Neuronal stem cell (in vitro differentiated cells): ENCODE measurements around the gene DUSP1.

Source experiments
- DNase-seq: peaks from one replicate; pipeline ENCODE4 v3.0.0-alpha.2; 2013; ENCODE audit warnings: low spot score
- H2AFZ ChIP-seq: one replicate; pipeline ENCODE4 v1.6.1; 2013; ENCODE audit warnings: mild to moderate bottlenecking, low read length, inconsistent platforms
- H2AK5ac ChIP-seq: 2 replicates; pipeline ENCODE4 v1.6.1; 2013; ENCODE audit warnings: low read depth, mild to moderate bottlenecking, inconsistent platforms, low read length, moderate library complexity, mixed read lengths
- H2BK120ac ChIP-seq: 2 replicates; pipeline ENCODE4 v1.6.1; 2013; ENCODE audit warnings: low read depth, mild to moderate bottlenecking, inconsistent platforms, low read length, moderate library complexity, mixed read lengths
- H2BK12ac ChIP-seq: one replicate; pipeline ENCODE4 v1.6.1; 2013; ENCODE audit warnings: low read length, inconsistent platforms
- H2BK15ac ChIP-seq: 2 replicates; pipeline ENCODE4 v1.6.1; 2013; ENCODE audit warnings: mild to moderate bottlenecking, low read length, inconsistent platforms, mixed read lengths
- H2BK5ac ChIP-seq: one replicate; pipeline ENCODE4 v1.6.1; 2013; ENCODE audit warnings: inconsistent platforms, mild to moderate bottlenecking, low read length, moderate library complexity
- H3K14ac ChIP-seq: one replicate; pipeline ENCODE4 v1.6.1; 2013; ENCODE audit warnings: low read length, inconsistent platforms
- H3K18ac ChIP-seq: 2 replicates; pipeline ENCODE4 v1.6.1; 2013; ENCODE audit warnings: low read length, inconsistent platforms
- H3K23ac ChIP-seq: 2 replicates; pipeline ENCODE4 v1.6.1; 2013; ENCODE audit warnings: low read depth, mild to moderate bottlenecking, mixed read lengths, low read length, inconsistent platforms; ENCODE audit not compliant: poor library complexity
- H3K27ac ChIP-seq: replicated peaks from 3 replicates; pipeline ENCODE4 v1.5.1; 2013; ENCODE audit warnings: low read length, inconsistent platforms
- H3K27me3 ChIP-seq, 3 experiments: 2 replicates each; pipeline ENCODE4 v1.6.1; 2013; ENCODE audit warnings: low read length in 3 of 3, mild to moderate bottlenecking in 2 of 3, inconsistent platforms in 1 of 3, low read depth in 1 of 3, mixed read lengths in 1 of 3, moderate library complexity in 1 of 3; ENCODE audit not compliant: control insufficient read depth in 3 of 3, insufficient read depth in 3 of 3
- H3K36me3 ChIP-seq, 2 donors: replicated peaks in 1 of 2; 2 replicates each; pipeline ENCODE4 v1.6.1; 2013; ENCODE audit warnings: low read length in 2 of 2; ENCODE audit not compliant: control insufficient read depth in 2 of 2, insufficient read depth in 2 of 2
- H3K4ac ChIP-seq: 2 replicates; pipeline ENCODE4 v1.6.1; 2013; ENCODE audit warnings: inconsistent platforms, mild to moderate bottlenecking, low read length, moderate library complexity
- H3K4me1 ChIP-seq, 2 donors: 1 replicate in 1 of 2; 2 replicates in 1 of 2; pipeline ENCODE4 v1.6.1; 2013; ENCODE audit warnings: low read length in 2 of 2, low read depth in 1 of 2; ENCODE audit not compliant: control insufficient read depth in 2 of 2, insufficient read depth in 1 of 2
- H3K4me2 ChIP-seq: one replicate; pipeline ENCODE4 v1.6.1; 2013; ENCODE audit warnings: mild to moderate bottlenecking, low read length, inconsistent platforms; ENCODE audit not compliant: insufficient read depth, poor library complexity, severe bottlenecking
- H3K4me3 ChIP-seq, 2 donors: 2 replicates each; pipeline ENCODE4 v1.5.1; 2013; ENCODE audit warnings: low read length in 2 of 2, mild to moderate bottlenecking in 2 of 2, inconsistent platforms in 1 of 2, moderate library complexity in 1 of 2
- H3K79me1 ChIP-seq: one replicate; pipeline ENCODE4 v1.6.1; 2013; ENCODE audit warnings: low read depth, mild to moderate bottlenecking, inconsistent platforms, low read length, moderate library complexity
- H3K9ac ChIP-seq: one replicate; pipeline ENCODE4 v1.6.1; 2013; ENCODE audit warnings: mild to moderate bottlenecking, low read depth, low read length, inconsistent platforms; ENCODE audit not compliant: poor library complexity
- H3K9me3 ChIP-seq, 2 donors: replicated peaks in 1 of 2; 2 replicates each; pipeline versions ENCODE3 to v1.6.1; 2013; ENCODE audit warnings: low read length in 2 of 2, mild to moderate bottlenecking in 2 of 2, inconsistent platforms in 1 of 2, low read depth in 1 of 2, mixed read lengths in 1 of 2, moderate library complexity in 1 of 2; ENCODE audit not compliant: control insufficient read depth in 2 of 2, insufficient read depth in 1 of 2
- H4K8ac ChIP-seq: one replicate; pipeline ENCODE4 v1.6.1; 2013; ENCODE audit warnings: low read depth, mild to moderate bottlenecking, inconsistent platforms, low read length, moderate library complexity
- H4K91ac ChIP-seq: one replicate; pipeline ENCODE4 v1.6.1; 2013; ENCODE audit warnings: low read length, low read depth, mild to moderate bottlenecking, inconsistent platforms; ENCODE audit not compliant: poor library complexity
- WGBS, 2 donors: extraction: QIAGEN DNeasy Blood & Tissue Kit; methylation state at CpG; one replicate each; pipeline ENCODE4 v1.1.7; 2013; ENCODE audit warnings: missing lambda C conversion rate in 2 of 2, mixed read lengths in 1 of 2; ENCODE audit not compliant: insufficient read length in 2 of 2, insufficient replicate concordance in 1 of 2; ENCODE audit errors: extremely low coverage in 2 of 2; 5-methylcytosine and 5-hydroxymethylcytosine counted together

The DUSP1 gene

DNA sequence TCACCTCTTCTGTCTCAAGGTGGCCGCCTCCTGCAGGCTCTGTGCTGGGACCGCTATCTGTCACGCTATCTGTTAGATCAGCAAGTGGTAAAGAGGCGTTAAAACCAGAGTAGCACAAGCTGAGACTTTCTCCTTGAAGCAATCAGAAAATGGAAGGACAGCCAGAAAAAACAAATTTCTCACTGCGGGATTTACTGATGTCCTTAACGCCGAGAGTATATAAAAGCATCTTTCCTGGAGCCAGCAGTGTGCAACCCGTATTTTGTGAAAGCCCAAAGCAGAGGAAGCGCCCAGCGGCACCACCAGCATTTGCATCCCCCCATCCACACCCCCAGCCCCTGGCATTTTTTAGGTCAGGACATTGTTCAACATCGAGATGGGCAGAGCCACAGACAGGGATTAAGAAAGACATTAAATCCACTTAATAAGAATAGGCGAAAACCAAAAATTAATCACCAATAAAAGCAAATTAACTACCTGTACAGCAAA is 48.6 kb downstream of the DUSP1 start:
- Histone ChIP-seq H3K4ac (no peak overlapping the region), H3K23ac (no peak overlapping the region), H4K91ac (no peak overlapping the region), H2AK5ac (no peak overlapping the region), H3K18ac (no peak overlapping the region), H2BK12ac (no peak overlapping the region), H2BK120ac (no peak overlapping the region), H3K27ac (no peak overlapping the region), H3K27me3 (peaks cover 0 to 32% (median 3%) of the 10 kb centered on the region in 3 experiments), H3K14ac (no peak overlapping the region), H2AFZ (no peak overlapping the region), H3K4me2 (no peak overlapping the region), H2BK15ac (no peak overlapping the region), H3K9ac (no peak overlapping the region), H3K9me3 (peaks cover 0 to 2% of the 10 kb centered on the region in 2 donors), H2BK5ac (no peak overlapping the region), H3K36me3 (no peaks in the 10 kb centered on the region), H3K79me1 (no peaks in the 10 kb centered on the region), H3K4me1 (no peaks in the 10 kb centered on the region), H4K8ac (no peak overlapping the region), H3K4me3 (no peak overlapping the region)
- WGBS, 2 donors, result no CpG with 5 or more reads among the region's 12 CpGs
- no peak for DNase-seq

DNA sequence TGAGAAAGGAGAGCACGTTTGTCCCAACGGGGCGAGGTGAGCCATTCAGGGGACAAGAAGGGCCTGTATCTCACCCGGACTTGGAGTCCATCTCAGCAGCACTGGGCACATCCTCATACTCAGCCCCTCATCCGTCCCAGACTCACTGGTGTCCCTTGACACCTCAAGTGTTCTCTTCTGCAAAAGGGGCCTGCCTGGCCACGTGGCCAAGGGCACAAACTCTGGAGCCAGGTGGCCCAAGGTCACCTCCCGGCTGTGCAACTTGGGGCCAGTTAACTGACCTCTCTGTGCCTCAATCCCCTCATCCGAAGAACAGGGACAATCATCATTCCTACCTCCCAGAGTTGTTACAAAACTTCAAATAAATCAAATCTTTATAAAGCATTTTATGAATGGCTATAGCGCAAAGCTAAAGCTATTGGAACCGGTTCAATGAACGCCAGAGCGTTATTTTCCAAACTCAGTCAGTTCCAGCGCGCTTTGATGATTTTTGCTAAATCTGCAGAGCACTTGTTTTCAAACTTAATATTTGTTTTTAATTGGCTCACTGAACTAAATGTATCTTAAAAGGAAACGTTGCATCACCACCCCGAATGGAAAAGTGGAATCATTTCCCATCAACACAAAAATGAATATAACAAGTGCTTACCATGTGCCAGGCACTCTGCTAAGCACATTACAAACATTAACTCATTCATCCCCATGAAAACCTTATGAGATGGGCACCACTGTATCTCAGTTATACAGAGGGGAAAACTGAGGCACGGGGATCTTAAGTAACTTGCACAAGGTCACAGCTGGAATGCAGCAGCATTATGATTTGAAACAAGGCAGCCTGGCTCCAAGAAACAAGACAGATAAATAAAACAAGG is 49.3 kb downstream of the DUSP1 start:
- peaks cover 0 to 2% of the 10 kb centered on the region in 2 donors for H3K9me3 ChIP-seq
- H3K4me2 ChIP-seq, result no peak overlapping the region
- no peaks in the 10 kb centered on the region for H3K79me1 ChIP-seq
- H2AFZ ChIP-seq, result no peak overlapping the region
- no peak overlapping the region for H2BK5ac ChIP-seq
- no peak overlapping the region for H3K27ac ChIP-seq
- peaks cover 0 to 32% (median 6%) of the 10 kb centered on the region in 3 experiments for H3K27me3 ChIP-seq
- peak overlapping the region; percentile 17 for H2BK15ac ChIP-seq
- H3K36me3 ChIP-seq, result no peaks in the 10 kb centered on the region
- H3K14ac ChIP-seq, result no peak overlapping the region
- no peak overlapping the region for H2BK12ac ChIP-seq
- H3K4me3 ChIP-seq, result no peak overlapping the region
- WGBS, 2 donors, result no CpG with 5 or more reads among the region's 17 CpGs
- H3K4ac ChIP-seq, result no peak overlapping the region
- no peak for DNase-seq
- H4K91ac ChIP-seq, result no peak overlapping the region
- H4K8ac ChIP-seq, result no peak overlapping the region
- H2AK5ac ChIP-seq, result no peak overlapping the region
- H3K4me1 ChIP-seq, result peaks cover 0 to 2% of the 10 kb centered on the region in 2 donors
- H2BK120ac ChIP-seq, result no peak overlapping the region
- H3K9ac ChIP-seq, result no peak overlapping the region
- H3K23ac ChIP-seq, result no peak overlapping the region
- no peak overlapping the region for H3K18ac ChIP-seq

- WGBS, 2 donors, result no CpG with 5 or more reads among the region's 5 CpGs
- no peak overlapping the region for H3K23ac ChIP-seq
- no peak overlapping the region for H3K4me3 ChIP-seq
- H3K4ac ChIP-seq, result no peak overlapping the region
- H3K27me3 ChIP-seq, result peaks cover 0 to 32% (median 6%) of the 10 kb centered on the region in 3 experiments
- H3K36me3 ChIP-seq, result no peaks in the 10 kb centered on the region
- H3K4me1 ChIP-seq, result peaks cover 0 to 2% of the 10 kb centered on the region in 2 donors
- H3K4me2 ChIP-seq, result no peak overlapping the region
- no peak overlapping the region for H4K8ac ChIP-seq
- no peak overlapping the region for H3K27ac ChIP-seq
- no peak overlapping the region for H2AK5ac ChIP-seq
- H4K91ac ChIP-seq, result no peak overlapping the region
- no peak overlapping the region for H3K18ac ChIP-seq
- DNase-seq, result no peak
- no peak overlapping the region for H3K9ac ChIP-seq
- H2BK15ac ChIP-seq, result no peak overlapping the region
- H3K14ac ChIP-seq, result no peak overlapping the region
- no peak overlapping the region for H2AFZ ChIP-seq
- no peak overlapping the region for H2BK12ac ChIP-seq
- no peaks in the 10 kb centered on the region for H3K79me1 ChIP-seq
- no peak overlapping the region for H2BK5ac ChIP-seq
- H3K9me3 ChIP-seq, result peaks cover 0 to 2% of the 10 kb centered on the region in 2 donors
- H2BK120ac ChIP-seq, result no peak overlapping the region
Measured at GRCh38 chr5:172720655-172721054, 50.3 kb downstream of the DUSP1 start.

GRCh38 chr5:172719211-172719610 is 51.8 kb downstream of the DUSP1 start:
- Histone ChIP-seq H3K36me3 (no peaks in the 10 kb centered on the region), H3K27me3 (peaks cover 0 to 22% (median 6%) of the 10 kb centered on the region in 3 experiments), H2AFZ (no peak overlapping the region), H3K4ac (no peak overlapping the region), H3K14ac (no peak overlapping the region), H3K9me3 (peaks cover 0 to 2% of the 10 kb centered on the region in 2 donors), H3K18ac (no peak overlapping the region), H2BK5ac (no peak overlapping the region), H2AK5ac (no peak overlapping the region), H2BK120ac (no peak overlapping the region), H3K79me1 (no peaks in the 10 kb centered on the region), H4K91ac (no peak overlapping the region), H2BK15ac (no peak overlapping the region), H3K9ac (no peak overlapping the region), H3K4me2 (no peak overlapping the region), H3K27ac (no peak overlapping the region), H4K8ac (no peak overlapping the region), H3K4me3 (no peak overlapping the region), H2BK12ac (no peak overlapping the region), H3K4me1 (peaks cover 2% of the 10 kb centered on the region in 2 donors), H3K23ac (no peak overlapping the region)
- WGBS, 2 donors, result no CpG with 5 or more reads among the region's 4 CpGs
- DNase-seq, result no peak
